ENCODE results near the gene COX7A1.

The COX7A1 gene

DNA sequence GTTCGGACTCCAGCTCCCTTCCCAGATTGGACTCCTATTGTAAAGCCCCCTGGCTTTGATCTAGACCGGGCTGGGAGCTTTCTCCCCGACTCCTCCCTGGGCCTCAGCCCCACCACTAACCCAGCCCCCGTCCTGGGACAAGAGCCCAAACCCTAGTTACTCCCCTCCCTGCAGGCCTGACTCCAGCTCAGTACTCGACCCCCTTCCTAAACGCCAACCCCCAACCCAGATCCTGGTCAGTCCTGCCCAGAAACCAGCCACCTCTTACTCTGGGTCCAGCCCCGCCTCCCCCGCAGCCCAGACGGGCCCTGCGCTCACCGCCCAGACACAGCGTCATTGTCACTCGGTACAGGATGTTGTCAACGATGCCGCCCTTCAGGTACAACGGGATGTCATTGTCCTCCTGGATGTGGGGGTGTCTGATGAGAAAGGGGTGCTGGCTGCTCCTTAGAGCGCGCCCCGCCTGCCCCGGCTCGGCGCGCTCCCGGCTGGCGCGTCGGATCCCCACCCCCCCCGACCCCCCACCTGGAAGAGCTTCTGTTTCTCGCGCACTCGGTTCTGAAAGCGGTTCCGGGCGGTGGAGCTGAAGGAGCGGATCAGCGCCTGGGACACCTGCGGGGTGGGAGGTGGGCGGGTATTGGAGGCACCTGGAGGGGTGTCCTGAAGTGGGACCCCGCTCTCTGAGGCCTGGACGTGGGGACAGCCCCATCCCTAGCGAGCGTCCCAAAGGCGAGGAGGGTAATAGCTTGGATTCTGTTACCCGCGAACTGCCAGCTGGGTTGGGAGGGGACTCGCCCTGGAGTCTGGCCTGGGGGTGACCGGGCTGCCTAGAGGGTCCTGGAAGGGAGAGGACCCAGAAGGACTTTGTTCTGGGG lies 866 bp downstream of the COX7A1 start:
- no peaks in the 10 kb centered on the region for H3K27me3 ChIP-seq (ENCODE audit: insufficient read depth, low read length, poor library complexity, severe bottlenecking)
- H3K9me2 ChIP-seq (replicated peaks; ENCODE audit: low read depth, low read length), result no peaks in the 10 kb centered on the region
- H3K36me3 ChIP-seq (ENCODE audit: insufficient read depth, low read length), result peaks cover 30% of the 10 kb centered on the region; the same call in 1 of the 2 replicates
- no peak overlapping the region for H3K9ac ChIP-seq (ENCODE audit: low read depth, low read length, poor library complexity, severe bottlenecking)
- H3K4me3 ChIP-seq (ENCODE audit: low read length, poor library complexity, severe bottlenecking), result no peak overlapping the region
- no peak overlapping the region for H2AFZ ChIP-seq (ENCODE audit: low read length)
- H4K20me1 ChIP-seq (ENCODE audit: insufficient read depth, low read length, poor library complexity, severe bottlenecking), result peaks cover 3% of the 10 kb centered on the region
- no peaks in the 10 kb centered on the region for H3K9me3 ChIP-seq (ENCODE audit: insufficient read depth, low read depth, low read length)
- TF ChIP-seq CTCF (conservative IDR thresholded peaks at IDR 0.05; ENCODE audit: low read length), result no peak
- no peak for TF ChIP-seq EZH2phosphoT487 (IDR thresholded peaks at IDR 0.05; ENCODE audit: borderline replicate concordance)
- H3K79me2 ChIP-seq (ENCODE audit: insufficient read depth, low read length), result no peaks in the 10 kb centered on the region
- H3K4me1 ChIP-seq (ENCODE audit: insufficient read depth, low read length, poor library complexity, severe bottlenecking), result no peaks in the 10 kb centered on the region
- H3F3A ChIP-seq (ENCODE audit: low read depth), result no peaks in the 10 kb centered on the region
- no peak overlapping the region for H3K4me2 ChIP-seq (ENCODE audit: low read depth, low read length, poor library complexity, severe bottlenecking)

GRCh38 chr19:36150586-36150985 lies 1.7 kb downstream of the COX7A1 start:
- Histone ChIP-seq H3K36me3 (ENCODE audit: insufficient read depth, low read length) (peaks cover 38% of the 10 kb centered on the region; the same call in 1 of the 2 replicates), H3K9me3 (ENCODE audit: insufficient read depth, low read depth, low read length) (no peaks in the 10 kb centered on the region), H3K27me3 (ENCODE audit: insufficient read depth, low read length, poor library complexity, severe bottlenecking) (no peaks in the 10 kb centered on the region), H3F3A (ENCODE audit: low read depth) (no peaks in the 10 kb centered on the region), H3K4me2 (ENCODE audit: low read depth, low read length, poor library complexity, severe bottlenecking) (no peak overlapping the region), H4K20me1 (ENCODE audit: insufficient read depth, low read length, poor library complexity, severe bottlenecking) (peaks cover 3% of the 10 kb centered on the region), H2AFZ (ENCODE audit: low read length) (no peak overlapping the region), H3K9ac (ENCODE audit: low read depth, low read length, poor library complexity, severe bottlenecking) (no peak overlapping the region), H3K4me1 (ENCODE audit: insufficient read depth, low read length, poor library complexity, severe bottlenecking) (no peaks in the 10 kb centered on the region), H3K4me3 (ENCODE audit: low read length, poor library complexity, severe bottlenecking) (no peak overlapping the region), H3K9me2 (replicated peaks; ENCODE audit: low read depth, low read length) (no peaks in the 10 kb centered on the region), H3K79me2 (ENCODE audit: insufficient read depth, low read length) (no peaks in the 10 kb centered on the region)
- TF ChIP-seq EZH2phosphoT487 (IDR thresholded peaks at IDR 0.05; ENCODE audit: borderline replicate concordance) (no peak), CTCF (conservative IDR thresholded peaks at IDR 0.05; ENCODE audit: low read length) (no peak)

- Histone ChIP-seq H2AFZ (ENCODE audit: low read length) (no peak overlapping the region), H3K9ac (ENCODE audit: low read depth, low read length, poor library complexity, severe bottlenecking) (no peak overlapping the region), H3K4me1 (ENCODE audit: insufficient read depth, low read length, poor library complexity, severe bottlenecking) (no peaks in the 10 kb centered on the region), H3F3A (ENCODE audit: low read depth) (no peaks in the 10 kb centered on the region), H4K20me1 (ENCODE audit: insufficient read depth, low read length, poor library complexity, severe bottlenecking) (peaks cover 3% of the 10 kb centered on the region), H3K9me3 (ENCODE audit: insufficient read depth, low read depth, low read length) (no peaks in the 10 kb centered on the region), H3K79me2 (ENCODE audit: insufficient read depth, low read length) (no peaks in the 10 kb centered on the region), H3K36me3 (ENCODE audit: insufficient read depth, low read length) (peaks cover 43% of the 10 kb centered on the region; the same call in 1 of the 2 replicates), H3K4me2 (ENCODE audit: low read depth, low read length, poor library complexity, severe bottlenecking) (no peak overlapping the region), H3K4me3 (ENCODE audit: low read length, poor library complexity, severe bottlenecking) (no peak overlapping the region), H3K27me3 (ENCODE audit: insufficient read depth, low read length, poor library complexity, severe bottlenecking) (no peaks in the 10 kb centered on the region), H3K9me2 (replicated peaks; ENCODE audit: low read depth, low read length) (no peaks in the 10 kb centered on the region)
- TF ChIP-seq EZH2phosphoT487 (IDR thresholded peaks at IDR 0.05; ENCODE audit: borderline replicate concordance), result no peak
- no peak for TF ChIP-seq CTCF (conservative IDR thresholded peaks at IDR 0.05; ENCODE audit: low read length)
Measured at GRCh38 chr19:36149673-36150406, 2.4 kb downstream of the COX7A1 start.
